ENCODE results near the gene MTO1. TPM values are rescaled to one million over a fixed set of nuclear protein-coding genes. Genes with fewer than 3 reads are reported as not detected.
A peak's percentile ranks its signal among the peaks of the same experiment; 100 is the strongest.
"Not testable (repeated sequence)": the region's sequence is repeated elsewhere in the genome, so short reads cannot be mapped to it uniquely, and the experiment has no call there.

MTO1 gene
- total RNA-seq, 1 donor, result 39.9 TPM

DNA sequence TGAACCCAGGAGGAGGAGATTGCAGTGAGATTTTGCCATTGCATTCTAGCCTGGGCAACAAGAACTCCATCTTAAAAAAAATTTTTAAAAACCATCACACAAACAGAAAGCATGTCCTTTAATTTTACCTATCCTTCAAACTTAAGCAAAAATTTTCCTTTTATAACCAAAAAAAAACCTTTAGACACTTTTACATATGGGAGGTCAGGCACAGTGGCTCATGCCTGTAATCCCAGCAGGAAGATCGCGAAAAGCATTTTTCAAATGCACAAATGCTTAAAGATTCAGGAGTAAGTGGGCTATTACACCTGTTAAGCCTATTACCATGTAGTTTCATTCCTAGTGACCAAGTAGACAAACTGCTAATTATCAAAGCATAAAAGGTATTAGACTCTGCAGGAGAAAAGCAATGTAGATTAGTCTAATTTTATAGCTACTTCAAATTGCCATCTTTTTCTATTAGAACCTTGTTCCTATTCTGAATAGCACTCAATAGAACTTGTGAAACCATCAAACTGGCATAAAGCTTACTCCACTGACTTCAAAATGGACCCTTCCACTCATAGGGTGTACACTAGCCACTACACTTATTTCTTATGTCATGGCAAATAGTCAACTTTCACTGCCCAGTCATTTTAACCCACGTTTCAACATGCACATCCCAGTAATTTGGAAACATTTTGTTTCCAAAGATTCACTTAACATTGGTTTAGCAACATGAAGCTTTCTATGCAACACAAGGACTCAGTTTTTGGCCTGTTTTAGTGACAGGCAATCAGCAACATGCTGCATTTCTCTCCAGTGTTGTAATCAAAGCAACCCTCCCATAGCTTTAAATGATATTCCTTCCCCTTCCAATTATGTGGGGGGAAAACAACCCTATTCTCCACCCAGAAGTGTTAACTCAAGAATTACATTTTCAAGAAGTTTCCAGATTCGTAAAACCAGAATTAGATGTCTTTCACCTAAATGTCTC is 55.3 kb downstream of the MTO1 start:
- no peaks in the 10 kb centered on the region for H3K9me3 ChIP-seq (ENCODE audit: low read depth, low read length)
- peaks cover 60% of the 10 kb centered on the region for H3K4me1 ChIP-seq (ENCODE audit: insufficient read depth, low read length)
- H3K27me3 ChIP-seq (ENCODE audit: insufficient read depth, low read length), result no peaks in the 10 kb centered on the region
- no peak overlapping the region for H3K4me3 ChIP-seq (ENCODE audit: low read length)

DNA sequence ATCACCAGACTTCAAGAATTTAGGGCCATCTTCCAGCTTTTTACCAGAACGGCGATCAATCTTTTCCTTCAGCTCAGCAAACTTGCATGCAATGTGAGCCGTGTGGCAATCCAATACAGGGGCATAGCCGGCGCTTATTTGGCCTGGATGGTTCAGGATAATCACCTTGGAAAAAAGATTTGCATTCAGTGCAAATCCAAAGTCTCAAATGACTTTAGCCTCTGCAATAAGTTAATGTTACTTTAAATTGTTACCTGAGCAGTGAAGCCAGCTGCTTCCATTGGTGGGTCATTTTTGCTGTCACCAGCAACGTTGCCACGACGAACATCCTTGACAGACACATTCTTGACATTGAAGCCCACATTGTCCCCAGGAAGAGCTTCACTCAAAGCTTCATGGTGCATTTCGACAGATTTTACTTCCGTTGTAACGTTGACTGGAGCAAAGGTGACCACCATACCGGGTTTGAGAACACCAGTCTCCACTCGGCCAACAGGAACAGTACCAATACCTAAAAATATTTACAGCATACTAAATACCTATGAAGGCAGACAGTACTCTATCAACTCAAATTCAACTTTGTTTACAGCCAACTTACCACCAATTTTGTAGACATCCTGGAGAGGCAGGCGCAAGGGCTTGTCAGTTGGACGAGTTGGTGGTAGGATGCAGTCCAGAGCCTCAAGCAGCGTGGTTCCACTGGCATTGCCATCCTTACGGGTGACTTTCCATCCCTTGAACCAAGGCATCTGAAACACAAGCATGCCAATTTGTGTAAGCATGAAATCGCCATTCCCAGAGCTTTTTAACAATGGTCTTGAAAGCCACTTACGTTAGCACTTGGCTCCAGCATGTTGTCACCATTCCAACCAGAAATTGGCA is 56.8 kb downstream of the MTO1 start:
- peaks cover 72% of the 10 kb centered on the region for H3K4me1 ChIP-seq (ENCODE audit: insufficient read depth, low read length)
- H3K27me3 ChIP-seq (ENCODE audit: insufficient read depth, low read length); H3K4me3 ChIP-seq (ENCODE audit: low read length); H3K9me3 ChIP-seq (ENCODE audit: low read depth, low read length): not testable (repeated sequence)

DNA sequence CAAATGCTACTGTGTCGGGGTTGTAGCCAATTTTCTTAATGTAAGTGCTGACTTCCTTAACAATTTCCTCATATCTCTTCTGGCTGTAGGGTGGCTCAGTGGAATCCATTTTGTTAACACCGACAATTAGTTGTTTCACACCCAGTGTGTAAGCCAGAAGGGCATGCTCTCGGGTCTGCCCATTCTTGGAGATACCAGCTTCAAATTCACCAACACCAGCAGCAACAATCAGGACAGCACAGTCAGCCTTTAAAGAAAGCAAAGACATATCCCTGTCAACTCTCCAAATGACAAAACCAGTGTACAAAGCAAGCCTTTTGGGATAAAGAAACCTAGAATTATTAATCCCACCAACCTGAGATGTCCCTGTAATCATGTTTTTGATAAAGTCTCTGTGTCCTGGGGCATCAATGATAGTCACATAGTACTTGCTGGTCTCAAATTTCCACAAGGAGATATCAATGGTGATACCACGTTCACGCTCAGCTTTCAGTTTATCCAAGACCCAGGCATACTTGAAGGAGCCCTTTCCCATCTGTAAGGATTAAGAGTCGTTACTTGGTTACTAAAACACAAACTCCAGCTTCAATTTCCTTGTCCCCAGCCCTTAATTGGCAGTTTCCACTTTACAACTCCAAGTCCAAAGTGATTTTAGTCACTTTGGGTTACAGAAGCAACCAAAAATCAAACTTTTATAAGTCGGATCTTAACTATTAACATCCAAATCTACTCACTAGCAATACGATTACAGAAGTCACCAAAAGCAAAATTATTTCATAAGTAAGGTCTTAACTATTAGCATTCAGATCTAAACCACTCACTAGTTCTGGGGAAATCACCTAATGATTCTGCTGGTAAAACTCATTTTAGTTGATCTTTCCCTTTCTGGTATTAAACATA is 57.7 kb downstream of the MTO1 start:
- H3K4me1 ChIP-seq (ENCODE audit: insufficient read depth, low read length), result peaks cover 71% of the 10 kb centered on the region
- H3K27me3 ChIP-seq (ENCODE audit: insufficient read depth, low read length); H3K9me3 ChIP-seq (ENCODE audit: low read depth, low read length): not testable (repeated sequence)
- H3K4me3 ChIP-seq (ENCODE audit: low read length), result peak overlapping the region; percentile 100

DNA sequence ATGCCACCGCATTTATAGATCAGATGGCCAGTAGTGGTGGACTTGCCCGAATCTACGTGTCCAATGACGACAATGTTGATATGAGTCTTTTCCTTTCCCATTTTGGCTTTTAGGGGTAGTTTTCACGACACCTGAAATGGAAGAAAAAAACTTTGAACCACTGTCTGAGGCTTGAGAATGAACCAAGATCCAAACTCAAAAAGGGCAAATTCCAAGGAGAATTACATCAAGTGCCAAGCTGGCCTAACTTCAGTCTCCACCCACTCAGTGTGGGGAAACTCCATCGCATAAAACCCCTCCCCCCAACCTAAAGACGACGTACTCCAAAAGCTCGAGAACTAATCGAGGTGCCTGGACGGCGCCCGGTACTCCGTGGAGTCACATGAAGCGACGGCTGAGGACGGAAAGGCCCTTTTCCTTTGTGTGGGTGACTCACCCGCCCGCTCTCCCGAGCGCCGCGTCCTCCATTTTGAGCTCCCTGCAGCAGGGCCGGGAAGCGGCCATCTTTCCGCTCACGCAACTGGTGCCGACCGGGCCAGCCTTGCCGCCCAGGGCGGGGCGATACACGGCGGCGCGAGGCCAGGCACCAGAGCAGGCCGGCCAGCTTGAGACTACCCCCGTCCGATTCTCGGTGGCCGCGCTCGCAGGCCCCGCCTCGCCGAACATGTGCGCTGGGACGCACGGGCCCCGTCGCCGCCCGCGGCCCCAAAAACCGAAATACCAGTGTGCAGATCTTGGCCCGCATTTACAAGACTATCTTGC is 58.6 kb downstream of the MTO1 start:
- Histone ChIP-seq H3K4me3 (ENCODE audit: low read length) (peak overlapping the region; percentile 100), H3K27me3 (ENCODE audit: insufficient read depth, low read length) (no peaks in the 10 kb centered on the region), H3K4me1 (ENCODE audit: insufficient read depth, low read length) (peaks cover 63% of the 10 kb centered on the region), H3K9me3 (ENCODE audit: low read depth, low read length) (no peaks in the 10 kb centered on the region)

DNA sequence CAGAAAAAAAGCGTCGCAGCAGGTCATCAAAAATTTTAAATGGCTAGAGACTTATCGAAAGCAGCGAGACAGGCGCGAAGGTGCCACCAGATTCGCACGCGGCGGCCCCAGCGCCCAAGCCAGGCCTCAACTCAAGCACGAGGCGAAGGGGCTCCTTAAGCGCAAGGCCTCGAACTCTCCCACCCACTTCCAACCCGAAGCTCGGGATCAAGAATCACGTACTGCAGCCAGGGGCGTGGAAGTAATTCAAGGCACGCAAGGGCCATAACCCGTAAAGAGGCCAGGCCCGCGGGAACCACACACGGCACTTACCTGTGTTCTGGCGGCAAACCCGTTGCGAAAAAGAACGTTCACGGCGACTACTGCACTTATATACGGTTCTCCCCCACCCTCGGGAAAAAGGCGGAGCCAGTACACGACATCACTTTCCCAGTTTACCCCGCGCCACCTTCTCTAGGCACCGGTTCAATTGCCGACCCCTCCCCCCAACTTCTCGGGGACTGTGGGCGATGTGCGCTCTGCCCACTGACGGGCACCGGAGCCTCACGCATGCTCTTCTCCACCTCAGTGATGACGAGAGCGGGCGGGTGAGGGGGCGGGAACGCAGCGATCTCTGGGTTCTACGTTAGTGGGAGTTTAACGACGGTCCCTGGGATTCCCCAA is 59.3 kb downstream of the MTO1 start, which contains the start of gene EEF1A1:
TSS of gene EEF1A1 (minus strand) at position 345 of the 663 bp plus-strand sequence. CDS start 1,006 bp downstream, outside the sequence.
- H3K4me3 ChIP-seq (ENCODE audit: low read length), result peak within 1 kb of the TSS; percentile 100
- no peaks in the 10 kb centered on the region for H3K27me3 ChIP-seq (ENCODE audit: insufficient read depth, low read length)
- H3K9me3 ChIP-seq (ENCODE audit: low read depth, low read length), result no peaks in the 10 kb centered on the region
- H3K4me1 ChIP-seq (ENCODE audit: insufficient read depth, low read length), result peaks cover 56% of the 10 kb centered on the region

DNA sequence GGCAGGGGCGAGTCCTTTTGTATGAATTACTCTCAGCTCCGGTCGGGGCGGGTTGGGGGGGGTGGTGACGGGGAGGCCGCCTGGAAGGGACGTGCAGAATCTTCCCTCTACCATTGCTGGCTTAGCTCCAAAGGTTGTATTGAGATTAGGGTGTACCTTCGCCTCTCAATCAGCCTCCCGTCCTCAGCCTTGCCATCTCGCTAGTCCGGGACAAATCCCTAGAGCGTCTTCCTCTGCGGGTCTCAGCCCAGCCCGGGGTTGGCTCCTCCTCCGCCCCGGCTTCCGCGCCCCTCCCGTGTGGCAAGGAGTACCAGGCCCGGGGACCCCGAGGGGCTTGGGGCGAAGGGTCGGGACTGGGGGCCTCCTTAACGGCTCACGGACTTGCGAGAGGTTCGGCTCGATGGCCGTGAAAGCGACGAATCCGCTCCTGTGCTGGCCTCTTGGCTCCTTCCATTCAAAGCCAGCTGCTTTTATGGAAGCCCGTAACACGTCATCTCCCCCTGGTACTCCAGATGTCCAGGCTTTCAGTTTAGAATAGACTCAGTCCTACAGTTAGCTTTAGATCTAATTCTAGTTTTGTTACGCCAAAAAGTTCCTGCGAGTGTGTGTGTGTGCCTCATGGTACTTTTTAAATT is 59.9 kb downstream of the MTO1 start:
- Histone ChIP-seq H3K9me3 (ENCODE audit: low read depth, low read length) (no peaks in the 10 kb centered on the region), H3K4me1 (ENCODE audit: insufficient read depth, low read length) (peaks cover 49% of the 10 kb centered on the region), H3K4me3 (ENCODE audit: low read length) (peak overlapping the region; percentile 100), H3K27me3 (ENCODE audit: insufficient read depth, low read length) (no peaks in the 10 kb centered on the region)

DNA sequence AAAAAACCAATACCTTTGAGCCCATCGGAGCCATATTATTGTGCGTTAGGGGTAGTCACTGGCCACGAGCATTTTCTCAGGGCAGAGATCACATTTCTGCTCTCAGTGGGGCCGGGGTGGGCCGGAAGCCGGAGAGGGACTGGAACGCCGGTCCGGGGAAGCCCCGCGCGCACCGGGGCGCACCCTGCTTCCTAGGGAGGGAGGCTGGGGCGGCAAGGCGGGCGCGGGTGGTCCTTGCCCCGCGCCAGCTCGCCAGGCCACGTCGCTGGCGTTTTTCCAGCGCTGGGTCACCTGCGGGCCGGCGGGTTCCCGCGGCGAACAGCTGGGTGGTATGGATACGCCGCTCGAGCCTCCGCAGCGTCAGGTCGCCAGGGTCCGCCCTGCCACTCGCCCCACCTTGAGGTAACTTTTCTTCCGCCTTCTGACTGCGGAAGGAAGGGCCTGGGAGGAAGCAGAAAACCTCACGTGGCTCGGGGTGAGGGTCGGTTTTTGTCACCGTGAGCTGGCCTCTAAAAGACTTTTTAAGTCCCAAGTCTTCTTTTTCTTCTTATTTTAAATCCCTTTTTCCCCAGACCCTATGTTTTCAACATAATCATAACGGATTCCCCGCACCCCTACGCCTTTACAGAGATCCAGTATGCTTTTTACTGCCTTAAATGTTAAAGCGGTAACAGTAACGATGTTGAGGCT is 62.0 kb downstream of the MTO1 start:
- Histone ChIP-seq H3K27me3 (ENCODE audit: insufficient read depth, low read length) (no peaks in the 10 kb centered on the region), H3K4me3 (ENCODE audit: low read length) (peak overlapping the region; percentile 66), H3K9me3 (ENCODE audit: low read depth, low read length) (no peaks in the 10 kb centered on the region), H3K4me1 (ENCODE audit: insufficient read depth, low read length) (peaks cover 31% of the 10 kb centered on the region)

DNA sequence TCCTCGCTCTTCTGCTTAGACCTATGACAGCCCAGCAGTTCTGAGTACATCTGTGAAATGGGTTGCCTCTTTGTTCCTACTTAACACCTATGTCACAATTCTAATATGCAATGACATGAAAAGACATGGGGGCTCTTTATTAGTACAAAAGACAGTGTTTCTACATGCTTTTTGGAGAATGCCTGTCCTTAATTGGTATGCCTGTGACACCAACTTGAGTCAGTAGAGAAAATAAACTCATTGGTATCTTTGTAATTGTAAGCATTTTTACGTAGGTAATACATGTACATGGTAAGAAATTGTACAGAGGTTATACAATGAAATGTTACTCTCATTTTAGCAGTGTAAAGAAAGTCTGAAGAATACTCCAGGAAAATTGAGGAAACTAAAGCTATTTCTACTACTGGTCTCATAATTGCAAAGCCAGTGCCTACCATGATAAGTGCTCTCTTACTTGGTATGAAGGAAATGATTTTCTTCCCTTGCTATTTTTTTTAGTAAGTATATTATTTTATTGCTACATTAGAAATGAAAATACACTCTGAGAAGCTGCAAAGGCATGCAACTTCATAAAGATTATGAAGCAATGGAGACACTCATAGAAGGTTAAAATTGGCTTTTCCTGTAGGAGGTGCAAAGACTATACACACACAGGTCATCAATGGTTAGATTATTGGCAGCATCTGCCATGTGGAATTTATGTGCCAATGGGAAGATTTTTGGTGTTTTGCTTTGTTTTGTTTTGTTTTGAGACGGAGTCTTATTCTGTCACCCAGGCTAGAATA is 64.2 kb downstream of the MTO1 start:
- Histone ChIP-seq H3K4me1 (ENCODE audit: insufficient read depth, low read length) (peaks cover 15% of the 10 kb centered on the region), H3K9me3 (ENCODE audit: low read depth, low read length) (no peaks in the 10 kb centered on the region), H3K27me3 (ENCODE audit: insufficient read depth, low read length) (no peaks in the 10 kb centered on the region), H3K4me3 (ENCODE audit: low read length) (no peak overlapping the region)

DNA sequence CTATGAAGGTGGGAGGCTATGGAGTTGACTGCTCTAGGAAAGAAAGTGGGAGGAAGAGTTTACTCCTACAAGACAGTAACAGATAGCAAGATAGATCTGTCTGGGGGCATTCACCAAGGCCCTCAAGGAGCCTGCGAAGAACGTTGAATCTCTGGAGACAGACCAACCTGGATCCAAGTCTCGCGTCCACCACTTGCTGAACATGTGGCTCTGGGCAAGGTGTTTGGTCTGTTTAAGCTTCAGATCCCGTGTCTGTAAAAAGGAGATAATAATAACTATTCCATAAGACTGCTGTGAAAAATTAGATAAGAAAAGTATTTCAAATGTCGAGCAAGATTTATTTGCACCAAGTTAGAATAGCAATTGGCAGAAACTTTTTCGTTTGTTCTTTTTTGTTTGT is 67.4 kb downstream of the MTO1 start:
- Histone ChIP-seq H3K27me3 (ENCODE audit: insufficient read depth, low read length) (no peaks in the 10 kb centered on the region), H3K4me3 (ENCODE audit: low read length) (no peak overlapping the region)

DNA sequence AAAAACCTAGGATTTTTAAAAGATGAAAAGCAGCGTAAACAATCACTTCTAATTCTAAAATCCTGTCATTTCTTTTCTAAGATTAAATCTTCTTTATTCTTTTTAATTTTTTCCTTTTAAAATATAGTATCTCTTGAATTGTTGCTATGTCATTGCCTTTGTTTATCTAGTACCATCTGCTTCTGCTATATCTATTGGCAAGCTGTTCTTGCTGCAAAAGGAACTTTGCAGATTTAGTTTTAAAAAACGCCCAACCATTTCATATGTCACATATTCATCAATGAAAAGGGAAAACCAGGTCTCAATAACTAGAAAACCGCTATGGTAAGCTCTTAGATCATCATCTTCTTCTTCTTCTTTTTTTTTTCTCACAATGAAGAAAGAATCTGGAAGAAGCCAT is 70.8 kb downstream of the MTO1 start:
- H3K9me3 ChIP-seq (ENCODE audit: low read depth, low read length), result no peaks in the 10 kb centered on the region
- H3K4me1 ChIP-seq (ENCODE audit: insufficient read depth, low read length), result peaks cover 3% of the 10 kb centered on the region
- no peaks in the 10 kb centered on the region for H3K27me3 ChIP-seq (ENCODE audit: insufficient read depth, low read length)
- no peak overlapping the region for H3K4me3 ChIP-seq (ENCODE audit: low read length)

More for the DNA sequence above, 67.4 kb downstream of the MTO1 start:
- Histone ChIP-seq H3K4me1 (ENCODE audit: insufficient read depth, low read length) (peaks cover under 1% of the 10 kb centered on the region), H3K9me3 (ENCODE audit: low read depth, low read length) (no peaks in the 10 kb centered on the region)

DNA sequence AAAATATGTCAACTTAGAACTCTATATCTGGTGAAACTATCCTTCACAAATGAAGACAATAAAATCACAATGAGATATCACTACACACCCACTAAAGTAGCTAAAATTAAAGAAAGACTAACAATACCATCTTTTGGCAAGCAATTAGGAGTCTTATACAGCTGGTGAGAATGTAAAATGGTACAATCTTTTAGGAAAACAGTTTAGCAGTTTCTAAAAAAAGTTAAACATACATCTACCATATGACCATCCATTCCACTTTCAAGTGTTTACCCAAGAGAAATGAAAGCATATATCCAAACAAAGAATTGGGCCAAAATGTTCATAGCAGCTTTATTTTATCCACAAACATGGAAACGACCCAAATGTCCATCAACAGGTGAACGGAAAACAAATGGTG is 73.1 kb downstream of the MTO1 start:
- Histone ChIP-seq H3K27me3 (ENCODE audit: insufficient read depth, low read length) (no peaks in the 10 kb centered on the region), H3K4me1 (ENCODE audit: insufficient read depth, low read length) (peaks cover 3% of the 10 kb centered on the region), H3K9me3 (ENCODE audit: low read depth, low read length) (no peaks in the 10 kb centered on the region), H3K4me3 (ENCODE audit: low read length) (no peak overlapping the region)

DNA sequence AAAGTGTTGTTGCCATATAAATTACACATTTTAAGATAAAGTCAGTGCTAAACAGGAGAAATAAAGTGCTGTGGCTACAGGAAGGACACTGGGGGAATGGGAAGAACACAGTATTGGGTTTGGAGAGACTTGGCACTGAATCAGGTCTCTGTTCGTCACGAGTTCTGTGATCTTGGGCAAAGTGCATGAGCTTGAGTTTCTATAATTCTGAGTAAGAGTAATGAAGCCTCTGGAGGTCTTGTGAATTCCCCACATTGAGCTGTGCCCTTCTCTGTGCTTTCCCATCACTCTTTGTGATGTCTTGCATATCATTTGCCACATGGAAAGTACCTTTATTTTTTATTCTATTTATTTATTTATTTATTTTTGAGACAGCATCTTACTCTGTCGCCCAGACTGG is 76.1 kb downstream of the MTO1 start:
- H3K4me3 ChIP-seq (ENCODE audit: low read length), result no peak overlapping the region

More for the DNA sequence above, 76.1 kb downstream of the MTO1 start:
- Histone ChIP-seq H3K27me3 (ENCODE audit: insufficient read depth, low read length) (no peaks in the 10 kb centered on the region), H3K4me1 (ENCODE audit: insufficient read depth, low read length) (peaks cover 3% of the 10 kb centered on the region), H3K9me3 (ENCODE audit: low read depth, low read length) (no peaks in the 10 kb centered on the region)
